NK-92 treated with Interleukin-12 subunit alpha and Interleukin-12 subunit beta, amount 100 ng/mL, for 24 hours (cell line): Measurements from ENCODE around the gene GORASP1.

ENCODE experiments used
- DNase-seq: peaks from one replicate; lab custom pipeline; 2025; lab: John Stamatoyannopoulos, UW

Gene GORASP1

GRCh38 chr3:39141171-39141995, 34.0 kb upstream of the GORASP1 start:
- no peak for DNase-seq

GRCh38 chr3:39140341-39140971, 33.0 kb upstream of the GORASP1 start:
- no peak for DNase-seq

- DNase-seq = no peak
Measured at GRCh38 chr3:39139442-39139841, 32.0 kb upstream of the GORASP1 start.

GRCh38 chr3:39138804-39139415, 31.5 kb upstream of the GORASP1 start:
- DNase-seq = no peak

- no peak for DNase-seq
Measured at GRCh38 chr3:39137991-39138803, 30.8 kb upstream of the GORASP1 start.

GRCh38 chr3:39137435-39137936, 30.1 kb upstream of the GORASP1 start:
- DNase-seq = no peak

- no peak for DNase-seq
Measured at GRCh38 chr3:39136533-39137434, 29.4 kb upstream of the GORASP1 start.

GRCh38 chr3:39135170-39135805, 27.9 kb upstream of the GORASP1 start:
- no peak for DNase-seq

GRCh38 chr3:39134305-39134704, 26.9 kb upstream of the GORASP1 start:
- DNase-seq = no peak

- no peak for DNase-seq
Measured at GRCh38 chr3:39133822-39134221, 26.4 kb upstream of the GORASP1 start.

GRCh38 chr3:39133093-39133490, 25.7 kb upstream of the GORASP1 start:
- no peak for DNase-seq

GRCh38 chr3:39132096-39133092, 25.0 kb upstream of the GORASP1 start:
- DNase-seq = no peak

- DNase-seq = no peak
Measured at GRCh38 chr3:39130693-39131265, 23.4 kb upstream of the GORASP1 start.

GRCh38 chr3:39130026-39130425, 22.6 kb upstream of the GORASP1 start:
- DNase-seq = no peak

GRCh38 chr3:39128951-39129350, 21.5 kb upstream of the GORASP1 start:
- DNase-seq = no peak

GRCh38 chr3:39127908-39128304, 20.5 kb upstream of the GORASP1 start:
- no peak for DNase-seq

GRCh38 chr3:39127269-39127907, 20.0 kb upstream of the GORASP1 start:
- DNase-seq = no peak

- no peak for DNase-seq
Measured at GRCh38 chr3:39126532-39127071, 19.2 kb upstream of the GORASP1 start.
